Tibial nerve (tissue), 4 donors: ENCODE measurements around the gene EML6.

Experiments used
- CTCF ChIP-seq, 5 experiments: fragments of 200-600 bp in 3 of 5; fragments of 450-650 bp in 2 of 5; sonication (generic) in 3 of 5; IDR thresholded peaks; one replicate each; pipeline ENCODE4 v1.5.1; 2016 to 2019; ENCODE audit warnings: antibody characterized with exemption in 5 of 5, mild to moderate bottlenecking in 3 of 5, moderate library complexity in 2 of 5
- EP300 ChIP-seq, 2 donors: sonication (generic); formaldehyde crosslinking; IDR thresholded peaks; one replicate each; pipeline ENCODE4 v1.6.1; 2017; ENCODE audit warnings: antibody characterized with exemption in 2 of 2, mild to moderate bottlenecking in 1 of 2
- POLR2A ChIP-seq, 2 donors: fragments of 450-650 bp; IDR thresholded peaks; one replicate each; pipeline ENCODE4 v1.6.1; 2017; ENCODE audit warnings: antibody characterized with exemption in 2 of 2, mild to moderate bottlenecking in 2 of 2, moderate library complexity in 2 of 2

- no peak for TF ChIP-seq POLR2A (IDR thresholded peaks at IDR 0.05)
- no peak for TF ChIP-seq CTCF (IDR thresholded peaks at IDR 0.05)
- no peak for TF ChIP-seq EP300 (IDR thresholded peaks at IDR 0.05)
These were observed 140.2 kb downstream of the EML6 start for GRCh38 chr2:54863660-54864059.
